Stromal cell of bone marrow (primary cell): Measurements from ENCODE around the gene UBLCP1.
"Not testable (repeated sequence)": the region's sequence is repeated elsewhere in the genome, so short reads cannot be mapped to it uniquely, and the experiment has no call there.

Experiments
- DNase-seq: peaks from one replicate; pipeline ENCODE4 v3.0.0-alpha.2; 2012; ENCODE audit warnings: low read depth

UBLCP1 gene, protein sequence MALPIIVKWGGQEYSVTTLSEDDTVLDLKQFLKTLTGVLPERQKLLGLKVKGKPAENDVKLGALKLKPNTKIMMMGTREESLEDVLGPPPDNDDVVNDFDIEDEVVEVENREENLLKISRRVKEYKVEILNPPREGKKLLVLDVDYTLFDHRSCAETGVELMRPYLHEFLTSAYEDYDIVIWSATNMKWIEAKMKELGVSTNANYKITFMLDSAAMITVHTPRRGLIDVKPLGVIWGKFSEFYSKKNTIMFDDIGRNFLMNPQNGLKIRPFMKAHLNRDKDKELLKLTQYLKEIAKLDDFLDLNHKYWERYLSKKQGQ

DNA sequence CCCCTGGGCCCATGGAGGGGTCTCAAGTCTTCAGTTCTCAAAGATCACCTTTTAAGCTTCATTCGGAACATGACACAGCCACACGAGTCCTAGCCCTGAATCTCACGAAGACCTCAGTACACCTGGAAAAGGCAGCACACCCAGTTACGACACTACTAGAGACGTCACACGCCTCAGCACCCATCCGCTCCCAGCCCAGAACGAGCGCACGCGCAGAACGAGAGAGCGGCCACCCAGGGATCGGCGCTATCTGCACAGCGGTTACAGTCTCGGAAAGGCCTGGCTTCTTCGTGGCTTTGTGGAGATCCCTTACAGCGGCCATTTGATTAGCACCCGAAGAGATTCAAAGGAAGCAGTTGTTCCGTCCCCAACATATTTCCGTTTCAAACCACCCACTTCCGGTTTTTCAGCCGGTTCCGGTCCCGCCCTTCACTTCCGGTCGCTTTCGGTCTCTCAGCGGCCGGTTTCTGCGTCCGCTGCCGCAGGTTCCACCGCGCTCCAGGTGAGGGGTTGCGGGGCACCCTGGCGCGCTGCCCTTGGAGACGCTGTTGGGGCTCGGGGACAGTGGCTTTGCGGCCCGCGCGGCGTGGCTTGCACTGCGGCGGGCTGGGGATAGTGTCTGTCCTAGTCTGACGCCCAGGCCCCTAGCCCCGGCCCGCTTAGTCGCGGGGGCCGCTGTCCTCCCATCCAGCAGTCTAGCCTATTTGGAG, at the start of gene UBLCP1:
TSS of gene UBLCP1 (plus strand) at position 432 of the 710 bp plus-strand sequence. CDS start 5,626 bp downstream, outside the sequence.
- DNase-seq = peak; percentile 57

DNA sequence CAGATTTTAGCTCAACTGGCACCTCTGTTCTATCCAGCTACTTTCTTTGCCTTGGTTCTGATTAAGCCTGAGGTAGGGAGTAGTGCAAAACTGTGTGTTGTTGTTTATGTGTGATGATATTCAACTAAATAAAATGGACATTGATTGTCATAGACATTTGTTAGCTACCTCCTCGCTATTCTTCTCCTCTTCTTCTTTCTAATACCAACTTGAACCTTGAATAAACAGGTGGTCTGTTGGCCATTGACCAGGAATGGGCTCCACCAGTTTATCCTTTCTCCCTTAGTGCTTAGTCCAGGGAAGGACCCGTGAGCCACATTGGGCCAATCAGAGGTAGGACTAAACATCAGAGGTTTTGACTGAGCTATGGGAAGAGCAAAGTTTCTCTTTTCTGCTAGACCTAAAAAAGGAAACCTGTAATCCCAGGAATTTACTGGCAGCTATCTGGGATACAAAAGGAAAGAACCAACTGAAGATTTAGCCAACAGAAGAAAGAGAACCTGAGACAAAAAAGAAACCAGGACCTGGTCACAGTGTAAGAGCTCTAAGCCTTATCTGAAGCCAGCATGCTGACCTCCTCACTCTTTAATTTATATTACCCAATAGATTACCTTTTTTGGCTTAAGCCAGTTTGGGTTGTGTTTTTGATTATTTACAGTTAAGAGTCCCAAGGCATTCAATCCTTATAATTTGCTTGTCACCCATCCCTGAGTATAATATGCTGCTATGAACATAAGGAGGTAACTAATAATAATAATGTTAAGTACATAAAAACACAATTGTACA, 48.4 kb upstream of the UBLCP1 start:
- no peak for DNase-seq

DNA sequence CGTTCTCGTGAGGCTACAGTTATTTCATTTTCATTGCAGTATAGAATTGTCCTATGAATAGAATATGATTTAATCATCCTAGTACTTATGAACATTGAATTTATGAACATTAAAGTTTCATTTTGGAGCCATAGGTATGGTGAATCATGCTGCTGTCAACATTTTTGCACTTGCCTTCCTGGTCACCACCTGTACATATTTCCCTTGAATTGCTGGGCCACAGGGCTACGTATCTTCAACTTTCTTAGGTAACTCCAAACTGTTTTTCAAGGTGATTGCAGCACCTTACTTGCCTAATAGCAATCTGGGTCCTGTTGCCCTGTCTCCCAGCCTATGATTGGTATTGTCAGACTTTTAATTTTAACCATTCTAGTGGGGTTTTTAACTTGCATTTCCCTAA, 47.2 kb upstream of the UBLCP1 start:
- no peak for DNase-seq

DNA sequence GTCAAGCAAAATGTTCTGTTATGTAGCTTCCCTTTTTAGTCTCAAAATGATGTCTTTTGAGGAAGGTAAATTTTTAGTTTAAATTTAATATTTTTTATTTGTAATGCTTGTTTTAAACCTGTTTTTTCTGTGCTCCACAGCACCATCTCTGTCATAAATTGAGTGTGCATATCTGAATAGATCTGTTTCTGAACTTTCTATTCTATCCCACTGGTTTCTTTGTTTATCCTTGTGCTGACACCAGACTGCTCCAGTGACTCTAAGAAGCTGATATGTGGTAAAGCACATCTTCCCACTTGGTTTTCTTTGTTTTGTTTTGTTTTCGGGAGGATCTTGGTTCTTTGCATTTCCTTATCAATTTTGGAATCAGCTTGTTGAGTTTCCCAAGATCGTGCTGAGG, 46.6 kb upstream of the UBLCP1 start:
- DNase-seq = no peak

DNA sequence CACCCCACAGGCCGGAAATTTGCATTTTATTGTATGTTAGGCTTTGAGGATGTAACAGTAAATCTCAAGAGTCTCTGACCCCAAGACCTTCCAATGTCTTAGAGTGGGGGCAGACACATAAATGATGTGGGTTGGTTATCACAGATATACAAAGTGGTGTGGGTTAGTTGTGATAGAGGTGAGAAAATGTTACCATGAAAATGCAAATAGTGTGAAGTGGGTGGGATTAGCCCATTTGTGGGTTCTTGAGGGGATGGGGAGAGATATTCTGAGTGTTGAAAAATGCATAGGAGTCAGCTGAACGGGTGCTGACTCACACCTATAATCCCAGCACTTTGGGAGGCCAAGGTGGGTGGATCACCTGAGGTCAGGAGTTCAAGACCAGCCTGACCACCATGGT, 45.9 kb upstream of the UBLCP1 start:
- DNase-seq = no peak

DNA sequence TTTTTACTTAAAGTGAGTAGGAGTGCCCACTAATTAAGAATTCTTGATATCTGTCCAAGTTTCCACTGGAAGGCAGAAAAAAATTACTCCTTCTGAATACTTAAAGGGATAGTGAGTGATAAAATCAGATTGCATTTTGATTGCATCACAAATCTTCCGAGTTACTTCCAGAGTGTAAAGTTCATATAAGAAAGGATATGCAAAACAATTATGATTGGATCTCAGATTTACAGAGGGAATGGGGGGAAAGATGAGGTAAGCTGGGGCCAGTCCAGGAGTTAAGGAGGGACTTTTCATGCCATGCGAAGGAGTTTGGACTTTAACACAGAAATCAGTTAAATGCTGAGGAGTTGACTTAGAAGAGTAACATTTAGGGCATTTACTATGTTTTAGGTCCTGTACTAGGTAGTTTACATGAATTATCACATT, 44.5 kb upstream of the UBLCP1 start:
- DNase-seq = no peak

DNA sequence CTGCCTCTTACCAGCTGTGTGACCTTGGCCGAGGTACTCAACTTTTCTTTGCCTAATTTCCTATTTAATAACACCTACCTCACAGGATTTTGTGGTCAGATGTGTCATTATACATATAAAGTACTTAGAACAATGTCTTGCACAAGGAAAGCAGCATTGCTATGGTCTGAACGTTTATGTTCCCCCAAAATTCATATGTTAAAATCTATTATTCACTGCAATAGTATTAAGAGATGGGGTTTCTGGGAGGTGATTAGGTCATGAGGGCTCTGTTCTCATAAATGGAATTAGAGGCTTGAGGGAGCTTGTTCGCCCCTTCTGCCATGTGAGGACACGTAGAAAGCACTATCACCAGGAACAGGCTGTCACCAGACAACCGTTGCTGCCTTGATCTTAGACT, 42.9 kb upstream of the UBLCP1 start:
- DNase-seq = no peak

DNA sequence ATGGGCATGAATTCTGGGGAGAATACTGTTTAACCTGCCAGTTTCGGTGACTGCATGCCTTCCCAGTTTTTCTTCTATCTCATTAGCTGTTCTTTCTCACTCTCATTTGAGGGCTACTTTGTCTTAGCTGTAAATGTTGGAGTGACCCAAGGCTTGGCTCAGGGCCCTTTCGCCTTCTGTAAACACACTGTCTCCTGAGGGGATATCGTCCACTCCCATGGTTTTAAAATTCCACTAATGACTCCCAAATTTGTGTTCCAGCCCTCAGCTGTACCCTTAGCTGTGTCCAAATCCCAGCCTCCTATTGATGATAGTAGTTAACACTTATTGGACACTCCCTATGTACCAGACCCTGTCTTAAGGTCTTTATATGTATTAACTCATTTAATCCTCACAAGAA, 39.6 kb upstream of the UBLCP1 start:
- no peak for DNase-seq

DNA sequence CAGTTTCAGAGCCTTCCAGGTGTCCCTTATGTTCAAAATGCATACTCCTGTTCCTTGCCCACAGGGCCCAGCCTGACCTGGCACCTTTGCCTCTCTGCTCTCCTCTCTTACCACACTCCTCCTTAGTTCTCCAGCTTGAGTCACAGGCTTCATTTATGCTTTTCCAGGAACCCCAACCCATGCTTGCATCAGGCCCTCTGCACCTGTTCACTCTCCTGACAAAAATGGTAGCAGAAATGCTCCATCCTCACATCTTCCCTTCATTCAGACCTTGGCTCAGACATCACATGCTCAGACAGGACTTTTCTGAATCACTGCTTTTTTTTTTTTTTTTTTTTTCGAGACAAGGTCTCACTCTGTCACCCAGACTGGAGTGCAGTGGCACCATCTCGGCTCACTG, 38.6 kb upstream of the UBLCP1 start:
- DNase-seq = no peak

DNA sequence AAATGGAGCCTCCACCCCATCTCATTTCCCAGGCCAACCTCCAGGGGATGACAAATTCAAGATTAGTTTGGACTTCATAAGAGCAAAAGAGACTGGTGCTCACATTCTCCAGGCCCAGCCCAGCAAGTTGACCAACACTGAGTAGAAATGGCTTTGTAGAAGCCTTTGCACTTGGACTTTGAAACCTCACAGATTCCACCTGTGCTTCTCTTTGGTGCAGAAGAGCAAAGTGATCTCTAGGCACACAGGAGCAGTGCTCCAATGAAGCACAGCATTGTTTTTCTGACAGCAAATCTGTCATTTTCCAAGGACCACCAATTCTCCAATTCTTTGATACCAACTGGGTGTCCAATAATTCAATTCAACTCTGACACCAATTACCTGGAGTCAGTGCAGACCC, 36.6 kb upstream of the UBLCP1 start:
- no peak for DNase-seq

DNA sequence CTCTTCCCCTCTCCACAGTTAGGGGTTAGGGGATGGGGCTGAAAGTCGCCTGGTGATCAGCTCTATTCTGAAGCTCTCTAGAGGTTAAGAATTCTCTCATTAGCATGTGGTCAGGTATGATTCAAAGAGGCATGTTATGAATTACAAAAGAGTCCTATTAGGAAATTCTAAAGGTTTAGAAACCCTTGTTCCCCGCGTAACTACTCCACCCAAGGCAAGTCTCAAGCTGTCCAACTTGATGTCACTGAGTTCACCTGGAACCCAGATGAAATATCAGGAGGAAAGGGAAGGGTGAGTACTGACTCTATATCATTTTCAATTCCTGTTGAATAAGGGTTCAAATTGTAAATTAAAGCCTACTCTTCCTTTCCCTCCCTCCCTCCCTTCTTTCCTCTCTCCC, 35.6 kb upstream of the UBLCP1 start:
- no peak for DNase-seq

DNA sequence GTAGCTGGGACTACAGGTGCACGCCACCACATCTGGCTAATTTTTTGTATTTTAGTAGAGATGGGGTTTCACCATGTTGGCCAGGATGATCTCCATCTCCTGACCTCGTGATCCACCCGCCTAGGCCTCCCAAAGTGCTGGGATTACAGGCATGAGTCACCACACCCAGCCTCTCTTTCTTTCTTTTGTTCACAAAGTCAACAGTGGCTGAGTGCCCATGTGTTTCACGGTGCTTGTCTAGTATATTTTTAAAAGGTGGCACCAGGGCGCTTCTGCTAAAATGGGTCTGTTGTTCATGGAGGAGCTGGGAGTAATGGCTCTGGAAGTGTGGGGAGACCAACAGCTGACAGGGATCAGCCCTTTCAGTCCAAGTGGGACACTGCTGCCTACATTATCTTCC, 35.0 kb upstream of the UBLCP1 start:
- DNase-seq = not testable (repeated sequence)

DNA sequence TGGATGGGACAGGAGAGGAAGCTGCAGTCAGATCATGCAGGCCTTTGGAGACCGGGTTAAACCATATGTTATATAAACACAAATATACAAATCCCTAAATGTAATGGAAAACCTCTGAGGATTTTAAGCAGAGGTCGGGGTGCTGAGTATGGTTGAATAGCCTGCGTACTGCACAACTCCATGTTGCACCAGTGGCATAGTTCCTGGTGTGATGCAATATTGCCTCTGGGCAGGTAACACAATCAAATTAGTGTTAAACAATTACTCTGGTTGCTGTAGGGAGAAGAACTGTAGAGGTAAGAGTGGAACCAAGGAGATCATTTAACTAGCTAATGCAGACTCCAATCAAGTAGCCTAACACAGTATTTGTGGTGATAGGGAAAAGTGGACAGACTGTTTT, 32.4 kb upstream of the UBLCP1 start:
- no peak for DNase-seq

DNA sequence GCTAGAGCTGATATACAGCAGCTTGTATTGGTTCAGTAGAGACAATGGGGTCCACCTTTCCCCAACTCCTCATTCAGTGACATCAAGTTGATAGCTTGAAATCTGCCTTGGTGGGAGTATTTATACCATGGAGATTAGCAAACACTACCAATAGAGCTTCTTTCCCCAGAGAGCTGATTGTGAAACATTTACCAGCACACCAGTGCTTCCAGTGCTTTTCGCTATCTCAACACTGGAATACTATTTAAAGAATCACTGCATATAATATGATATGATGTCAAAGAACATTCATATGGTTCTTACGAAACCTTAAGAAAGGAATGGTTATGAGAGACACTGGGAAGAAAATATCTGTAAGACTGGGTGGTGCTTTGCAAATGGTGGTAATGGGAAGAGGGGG, 31.9 kb upstream of the UBLCP1 start:
- no peak for DNase-seq

DNA sequence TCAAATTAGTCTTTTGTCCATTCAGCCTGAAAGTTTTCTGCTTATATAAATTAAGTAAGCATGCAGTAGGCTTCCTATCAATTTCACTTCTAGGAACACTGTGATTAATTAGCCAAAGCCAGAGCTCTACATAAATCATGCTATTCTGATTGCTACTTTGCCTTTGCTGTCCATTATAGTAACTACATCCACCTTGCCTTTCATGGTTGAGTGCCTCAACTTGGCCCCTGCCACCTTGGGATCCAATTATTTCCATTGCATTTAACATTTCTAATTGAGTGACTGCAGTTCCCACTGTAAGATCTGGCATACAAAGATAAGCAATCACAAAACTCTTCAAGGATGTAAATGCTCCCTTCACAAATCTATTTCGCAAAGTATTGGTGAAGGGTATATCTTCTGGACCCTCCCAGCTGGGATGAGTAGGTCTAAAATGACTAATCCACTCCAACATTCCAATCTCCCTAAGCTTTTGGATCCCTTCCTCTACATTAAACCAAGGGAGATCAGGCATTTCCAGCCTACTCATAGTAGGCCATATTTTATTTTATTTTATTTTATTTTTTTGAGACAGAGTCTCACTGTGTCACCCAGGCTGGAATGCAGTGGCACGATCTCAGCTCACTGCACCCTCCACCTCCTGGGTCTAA, 27.1 kb upstream of the UBLCP1 start:
- not testable (repeated sequence) for DNase-seq

DNA sequence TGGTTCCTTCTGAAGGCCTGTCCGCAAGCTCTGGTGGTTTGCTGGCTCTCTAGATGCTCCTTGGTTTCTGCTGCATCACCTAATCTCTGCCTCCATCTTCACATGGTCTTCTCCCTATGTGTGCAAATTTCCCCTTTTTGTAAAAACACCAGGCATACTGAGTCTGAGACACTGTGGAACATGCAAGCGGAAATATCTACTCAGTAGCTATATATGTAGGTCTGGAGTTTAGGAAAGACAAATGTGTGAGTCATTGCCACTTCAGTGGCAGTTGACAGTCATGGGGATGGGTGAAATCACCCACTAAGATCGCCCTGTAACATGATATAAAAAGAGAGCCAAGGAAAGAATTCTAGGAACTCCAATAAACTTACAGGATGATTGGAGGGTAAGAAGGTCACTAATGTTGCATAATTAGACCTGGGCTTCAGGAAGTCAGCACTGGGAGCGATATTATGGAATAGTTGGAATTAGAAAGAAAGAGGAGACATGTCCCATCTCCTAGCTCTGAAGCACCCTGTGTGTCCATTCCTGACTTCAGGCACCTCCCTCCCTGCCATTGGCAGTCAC, 22.7 kb upstream of the UBLCP1 start:
- DNase-seq = no peak

DNA sequence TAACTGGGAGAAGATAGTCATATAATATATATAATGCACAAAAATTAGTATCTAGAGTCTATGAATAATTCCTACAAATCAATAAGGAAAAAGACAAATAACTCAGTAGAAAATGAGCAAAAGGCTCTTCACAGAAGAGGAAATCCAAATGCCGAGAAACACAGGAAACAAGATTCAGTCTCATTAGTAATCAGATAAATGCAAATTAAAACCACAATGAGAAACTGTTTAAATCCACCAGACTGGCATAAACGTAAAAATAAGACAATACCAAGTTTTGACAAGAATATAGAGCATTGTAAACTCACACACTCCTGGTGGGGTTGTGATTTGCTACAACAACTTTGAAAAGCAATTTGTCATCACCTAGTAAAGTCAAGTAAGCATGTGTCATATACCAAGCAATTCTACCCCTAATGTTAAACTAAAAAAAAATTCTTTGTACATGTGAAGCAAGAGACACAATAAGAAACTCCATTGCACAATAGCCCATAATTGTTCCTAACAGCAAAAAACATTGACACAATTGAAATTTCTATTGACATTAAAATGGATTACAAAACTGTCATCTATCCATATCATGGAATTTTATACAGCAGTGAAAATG, 21.0 kb upstream of the UBLCP1 start:
- DNase-seq = no peak

DNA sequence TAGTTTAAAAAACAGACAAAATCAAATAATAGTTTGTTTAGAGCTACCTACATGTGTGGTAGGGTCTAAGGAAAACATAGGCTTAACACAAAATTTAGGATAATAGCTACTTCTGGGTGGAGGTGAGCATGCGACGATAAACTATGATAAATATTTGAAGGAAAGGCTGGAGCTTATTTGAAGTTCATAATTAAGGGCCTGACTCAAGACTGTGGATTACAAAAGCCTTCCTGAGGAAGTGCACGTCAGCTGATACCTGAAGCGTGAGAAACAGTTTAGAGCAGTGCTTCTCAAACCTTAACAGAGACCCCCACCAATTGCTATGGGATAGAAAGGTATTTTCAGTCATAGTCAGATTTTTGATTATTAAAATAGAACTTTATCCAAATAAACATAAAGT, 20.4 kb upstream of the UBLCP1 start:
- no peak for DNase-seq

DNA sequence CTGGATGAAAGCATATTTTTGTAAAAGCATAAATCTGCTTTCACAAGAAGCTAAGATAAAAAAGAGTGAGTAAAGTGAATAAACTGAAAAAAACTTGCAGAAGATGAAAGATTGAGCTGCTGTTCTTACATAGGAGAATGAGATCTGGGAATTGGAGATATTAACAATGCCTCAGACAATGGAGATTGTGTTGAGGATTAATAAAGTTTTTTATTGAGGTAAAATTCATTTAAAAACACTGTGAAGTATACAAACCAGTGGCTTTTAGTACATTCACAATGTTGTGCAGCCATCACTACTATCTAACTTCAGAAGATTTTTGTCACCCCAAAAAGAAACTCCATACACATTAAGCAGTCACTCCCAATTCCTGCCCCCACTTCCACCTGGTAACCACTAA, 19.7 kb upstream of the UBLCP1 start:
- DNase-seq = no peak

DNA sequence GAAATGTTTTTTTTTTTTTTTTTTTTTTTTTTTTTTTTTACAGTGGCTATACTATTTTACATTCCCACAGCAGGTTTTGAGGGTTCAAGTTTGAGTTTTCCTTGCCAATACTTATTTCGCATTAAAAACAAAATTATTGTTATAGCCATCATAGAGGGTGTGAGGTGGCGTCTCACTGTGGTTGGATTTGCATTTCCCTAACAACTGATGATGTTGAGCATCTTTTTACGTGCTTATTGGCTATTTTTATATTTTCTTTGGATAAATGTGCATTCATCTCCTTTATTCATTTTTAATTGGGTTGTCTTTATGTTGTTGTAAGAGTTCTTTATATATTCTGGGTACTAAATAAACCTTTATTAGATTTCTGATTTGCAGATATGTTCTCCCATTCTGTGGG, 18.9 kb upstream of the UBLCP1 start:
- DNase-seq = no peak

DNA sequence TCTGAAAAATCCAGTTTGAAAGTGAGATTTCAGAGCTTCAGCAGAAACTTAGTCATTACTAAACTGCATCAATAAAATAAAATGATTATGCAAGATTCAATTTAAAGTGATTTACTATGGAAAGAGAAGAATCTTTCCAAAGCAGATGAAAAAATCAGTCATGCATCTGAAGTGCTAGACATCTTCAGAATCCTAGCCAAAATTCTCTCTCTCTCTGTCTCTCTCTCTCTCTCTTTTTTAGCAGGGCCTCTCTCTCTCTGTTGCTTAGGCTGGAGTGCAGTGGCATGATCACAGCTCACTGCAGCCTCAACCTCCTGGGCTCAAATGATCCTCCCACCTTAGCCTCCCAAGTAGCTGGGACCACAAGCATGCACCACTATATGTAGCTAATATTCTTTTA, 18.2 kb upstream of the UBLCP1 start:
- DNase-seq = no peak

DNA sequence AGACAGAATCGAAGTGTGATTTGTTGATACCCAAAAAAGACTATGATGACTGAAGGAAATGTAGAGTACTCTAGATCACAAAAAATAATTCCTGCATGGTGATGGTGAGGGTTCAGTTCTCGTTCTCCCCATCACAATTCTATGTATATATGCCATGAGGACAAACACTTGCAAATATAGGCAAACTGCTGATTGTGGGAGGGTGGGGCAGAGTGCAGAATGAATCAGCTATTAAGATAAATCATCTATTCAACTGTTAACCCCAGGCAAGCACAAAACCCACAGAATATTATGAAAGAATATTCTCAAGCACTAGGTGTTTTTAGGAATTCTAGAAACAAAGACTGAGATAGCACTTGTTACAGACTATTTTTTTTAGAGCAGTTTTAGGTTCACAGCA, 13.9 kb upstream of the UBLCP1 start:
- DNase-seq = no peak
